HG03571 (cell line): ENCODE data around the gene AMY2B.
"Not testable (repeated sequence)": the region's sequence is repeated elsewhere in the genome, so short reads cannot be mapped to it uniquely, and the experiment has no call there.

Source experiments
- ATAC-seq: cut with Tn5 transposase; IDR thresholded peaks from one replicate; pipeline ENCODE4 v1.9.1; 2021; ENCODE audit not compliant: unreplicated experiment

AMY2B gene

GRCh38 chr1:103571289-103571688 lies at the start of gene AMY2B:
AMY2B (plus strand) TSS chr1:103571589; CDS start chr1:103571603, 14 bp downstream.
- not testable (repeated sequence) for ATAC-seq

- ATAC-seq: no peak
These were observed 48.0 kb upstream of the AMY2B start for GRCh38 chr1:103523346-103523745.

- ATAC-seq: peak; percentile 62
These were observed 46.2 kb upstream of the AMY2B start for GRCh38 chr1:103525114-103525606.

- peak; percentile 78 for ATAC-seq
These were observed 45.5 kb upstream of the AMY2B start, which contains the start of gene RNPC3 for GRCh38 chr1:103525607-103526507. RNPC3 (plus strand) TSS chr1:103525699; CDS start chr1:103526071, 372 bp downstream.

- ATAC-seq: no peak
These were observed 44.1 kb upstream of the AMY2B start for GRCh38 chr1:103527331-103527730.

GRCh38 chr1:103529746-103530145 lies 41.6 kb upstream of the AMY2B start:
- ATAC-seq: no peak

GRCh38 chr1:103538226-103538625 lies 33.2 kb upstream of the AMY2B start:
- ATAC-seq: no peak

GRCh38 chr1:103541431-103541830 lies 30.0 kb upstream of the AMY2B start:
- no peak for ATAC-seq

GRCh38 chr1:103546496-103546895 lies 24.9 kb upstream of the AMY2B start:
- no peak for ATAC-seq

- no peak for ATAC-seq
These were observed 23.5 kb upstream of the AMY2B start for GRCh38 chr1:103547840-103548239.

GRCh38 chr1:103560427-103560826 lies 11.0 kb upstream of the AMY2B start:
- ATAC-seq: no peak

- ATAC-seq: not testable (repeated sequence)
These were observed 10.3 kb upstream of the AMY2B start for GRCh38 chr1:103561124-103561523.

- ATAC-seq: peak; percentile 70
These were observed 9.6 kb upstream of the AMY2B start for GRCh38 chr1:103561643-103562395.

- ATAC-seq: no peak
These were observed 8.3 kb upstream of the AMY2B start for GRCh38 chr1:103563056-103563455.

- ATAC-seq: no peak
These were observed 1.9 kb upstream of the AMY2B start for GRCh38 chr1:103569493-103569892.

- ATAC-seq: no peak
These were observed 4.7 kb downstream of the AMY2B start for GRCh38 chr1:103576065-103576464.

- ATAC-seq: not testable (repeated sequence)
These were observed 5.4 kb downstream of the AMY2B start for GRCh38 chr1:103576784-103577183.

- no peak for ATAC-seq
These were observed 11.1 kb downstream of the AMY2B start for GRCh38 chr1:103582464-103582863.

GRCh38 chr1:103583887-103584286 lies 12.5 kb downstream of the AMY2B start:
- no peak for ATAC-seq

GRCh38 chr1:103584537-103584936 lies 13.1 kb downstream of the AMY2B start:
- no peak for ATAC-seq

GRCh38 chr1:103602740-103603139 lies 31.4 kb downstream of the AMY2B start:
- not testable (repeated sequence) for ATAC-seq

GRCh38 chr1:103616362-103616761 lies 45.0 kb downstream of the AMY2B start:
- ATAC-seq: no peak
